HG03565 (cell line): ENCODE results near the gene IKBKE.

ENCODE experiments used
- ATAC-seq: cut with Tn5 transposase; IDR thresholded peaks from one replicate; pipeline ENCODE4 v1.9.1; 2021; ENCODE audit warnings: mild to moderate bottlenecking, moderate library complexity; ENCODE audit not compliant: unreplicated experiment

IKBKE gene

DNA sequence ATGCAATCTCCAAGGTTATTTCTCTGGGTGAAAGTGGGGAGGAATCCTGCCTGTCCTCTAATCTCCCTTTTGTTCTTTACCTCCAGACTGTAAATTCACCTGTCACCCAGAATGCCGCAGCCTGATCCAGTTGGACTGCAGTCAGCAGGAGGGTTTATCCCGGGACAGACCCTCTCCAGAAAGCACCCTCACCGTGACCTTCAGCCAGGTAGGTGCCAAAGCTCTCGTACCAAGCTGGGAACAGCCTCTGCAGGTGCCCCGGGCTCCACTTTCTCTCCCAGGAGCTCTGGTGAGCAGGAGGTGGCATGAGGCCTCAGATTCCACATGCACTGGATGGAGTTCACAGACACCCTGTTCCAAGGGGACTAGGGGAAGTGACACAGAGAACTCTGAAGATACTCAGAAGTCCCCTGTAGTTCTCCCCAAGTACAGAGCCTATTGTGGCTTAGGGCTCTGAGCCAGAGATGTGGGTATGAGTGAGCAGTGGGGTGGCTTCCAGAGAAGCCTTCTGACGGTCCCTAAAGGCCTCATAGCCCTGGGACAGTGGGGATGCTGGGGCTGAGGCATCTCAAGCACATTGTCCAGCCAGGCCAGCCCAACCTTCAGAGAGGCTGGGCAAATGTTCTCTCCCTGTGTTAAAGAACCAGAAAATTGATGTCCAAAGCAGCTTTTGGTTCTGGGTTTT, 68.0 kb downstream of the IKBKE start:
- no peak for ATAC-seq

DNA sequence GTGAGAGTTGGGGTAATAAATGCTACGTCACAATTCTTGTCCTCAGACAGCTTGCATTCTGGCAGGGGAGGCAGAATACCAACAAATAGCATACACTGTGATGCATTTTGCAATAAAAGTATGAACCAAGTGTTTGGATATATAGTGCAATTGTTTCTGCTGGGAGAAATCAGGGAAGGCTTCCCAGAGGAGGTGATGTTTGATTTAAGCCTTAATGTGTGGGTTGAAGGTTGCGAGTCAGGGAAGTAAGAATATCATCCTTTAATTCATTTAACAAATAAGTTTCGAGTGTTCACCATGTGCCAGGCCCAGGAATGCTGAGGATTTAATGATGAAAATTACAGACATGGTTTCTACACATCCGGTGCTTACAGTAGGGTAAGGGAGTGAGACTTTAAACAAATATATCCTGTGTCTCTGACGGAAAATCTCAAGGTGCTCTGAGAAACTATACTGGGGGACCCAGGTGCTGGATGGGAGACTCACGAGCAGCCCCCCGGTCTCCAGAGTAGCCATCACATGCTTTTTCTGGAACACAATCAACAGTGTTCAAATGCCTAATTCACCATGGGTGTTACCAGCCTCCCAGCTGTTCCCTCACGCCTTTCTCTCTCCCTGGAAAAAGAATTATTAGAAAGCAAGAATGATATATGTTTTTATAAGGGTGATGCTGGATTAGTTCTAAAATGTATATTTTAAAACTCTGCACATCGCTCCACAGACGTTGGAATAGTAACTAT, 68.8 kb downstream of the IKBKE start:
- no peak for ATAC-seq

DNA sequence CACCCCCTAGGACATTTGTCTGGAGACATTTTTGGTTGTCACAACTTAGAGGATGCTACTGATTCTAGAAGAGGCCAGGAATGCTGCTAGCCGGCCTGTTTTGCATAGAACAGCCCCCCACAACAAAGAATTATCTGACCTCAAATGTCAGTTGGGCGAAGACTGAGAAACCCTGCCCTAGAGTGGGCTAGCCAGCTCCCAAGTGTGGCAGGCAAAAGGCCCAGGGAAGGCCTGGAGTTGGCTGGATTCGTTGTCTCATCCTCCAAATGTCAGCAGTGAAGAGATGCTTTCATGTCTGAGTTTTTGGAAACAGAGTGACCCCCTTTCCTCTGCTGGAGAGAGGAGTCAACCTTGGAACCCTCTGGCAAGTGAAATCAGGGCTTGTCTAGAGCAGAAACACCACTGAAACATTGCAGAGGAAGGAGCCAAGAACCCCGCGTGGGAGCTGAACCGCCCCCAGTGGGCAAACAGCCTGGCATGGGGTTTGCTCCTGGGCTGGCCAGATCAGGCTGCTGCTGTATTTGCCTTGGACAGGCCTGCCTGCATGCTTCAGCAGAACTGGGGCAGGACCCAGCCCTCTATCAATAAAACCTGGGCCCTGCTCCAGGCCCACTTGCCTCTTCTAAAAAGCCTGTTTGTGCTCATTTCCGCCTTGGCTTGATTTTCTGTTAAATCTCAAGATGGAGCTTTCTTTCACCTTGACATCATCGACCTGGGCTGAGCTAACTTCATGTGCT, 69.9 kb downstream of the IKBKE start:
- ATAC-seq = no peak

DNA sequence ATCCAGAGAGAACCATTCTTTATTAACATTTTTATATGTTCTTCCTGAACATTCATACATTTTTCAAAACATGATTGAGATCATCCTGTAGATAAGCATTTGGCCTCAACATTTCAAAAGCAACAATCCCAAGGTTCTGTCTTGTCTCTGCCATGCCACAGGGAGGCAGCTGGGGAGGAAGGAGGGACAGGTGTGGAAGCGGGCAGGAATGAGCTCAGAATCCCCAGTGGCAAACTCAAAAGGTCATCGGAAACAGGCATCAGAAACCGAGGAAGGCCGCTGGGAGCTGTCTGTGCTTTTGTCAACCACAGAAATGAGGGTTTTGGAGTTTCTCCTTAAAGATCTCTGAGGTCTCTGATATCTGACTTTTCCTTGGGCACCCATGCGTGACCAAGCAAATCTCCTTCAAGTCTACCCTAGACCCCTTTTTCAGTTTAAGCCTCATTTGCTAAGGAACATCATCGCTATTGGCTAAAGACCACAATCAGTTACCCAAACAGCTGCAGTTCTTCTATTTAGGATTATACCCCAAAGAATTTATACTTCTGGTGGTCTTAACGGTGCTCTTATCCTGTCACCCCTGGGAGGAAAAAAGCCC, 71.1 kb downstream of the IKBKE start:
- ATAC-seq = no peak

DNA sequence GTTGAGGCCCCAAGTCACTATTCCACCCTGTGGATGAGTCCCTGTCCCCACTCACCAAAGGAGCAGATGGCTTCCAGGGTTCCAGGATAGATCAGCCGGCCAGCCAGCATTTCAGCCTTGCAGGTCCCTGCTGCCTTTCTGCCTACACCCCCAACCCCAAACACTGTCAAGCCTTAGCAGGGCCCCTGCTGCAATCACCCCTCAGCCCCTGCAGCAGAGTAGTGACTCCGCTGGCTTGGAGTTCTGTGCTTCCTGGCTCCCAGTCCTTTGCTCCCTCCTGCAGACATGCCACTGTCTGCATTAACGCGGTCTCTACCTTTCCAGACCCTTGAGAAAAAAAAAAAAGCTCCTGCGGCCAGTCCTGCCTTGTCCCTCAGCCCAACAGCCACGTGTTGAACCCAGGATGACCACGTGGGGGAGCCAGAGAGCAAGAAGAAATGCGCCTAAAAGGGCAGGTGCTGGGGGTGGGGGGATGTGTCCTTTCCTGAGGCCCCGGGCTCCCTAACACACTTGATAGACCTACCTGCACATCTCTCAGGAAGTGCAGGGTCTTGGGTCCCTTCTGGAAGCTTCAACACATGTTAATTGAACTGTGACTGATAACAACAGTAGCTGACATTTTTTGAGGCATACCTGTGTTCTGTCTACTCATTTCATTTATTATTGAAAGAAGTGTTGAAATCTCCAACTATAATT, 74.4 kb downstream of the IKBKE start:
- no peak for ATAC-seq

DNA sequence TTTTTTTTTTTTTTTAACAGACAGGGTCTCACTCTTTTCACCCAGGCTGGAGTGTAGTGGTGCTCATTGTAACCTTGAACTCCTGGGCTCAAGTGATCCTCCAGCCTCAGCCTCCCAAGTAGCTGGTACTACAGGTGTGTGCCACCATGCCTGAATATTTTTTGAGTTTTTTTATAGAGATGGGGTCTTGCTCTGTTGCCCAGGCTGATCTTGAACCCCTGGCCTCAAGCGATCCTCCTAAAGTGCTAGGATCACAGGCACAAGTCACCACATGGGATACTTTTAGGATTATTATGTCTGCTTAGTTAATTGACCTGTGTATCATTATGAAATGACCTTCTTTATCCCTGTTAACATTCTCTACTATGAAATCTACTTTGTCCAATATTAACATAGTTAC, 75.1 kb downstream of the IKBKE start:
- ATAC-seq = no peak
